Effector memory CD8-positive, alpha-beta T cell (primary cell): Measurements from ENCODE around the gene SCYL3.
"Not testable (repeated sequence)": the region's sequence is repeated elsewhere in the genome, so short reads cannot be mapped to it uniquely, and the experiment has no call there.

ENCODE experiments used
- ATAC-seq: fragments of 150-1000 bp; cut with Tn5 transposase; replicated peaks from 2 replicates; pipeline ENCODE4 v1.10.0; 2021; ENCODE audit warnings: mild to moderate bottlenecking, moderate library complexity
- DNase-seq, 3 experiments: peaks; one replicate each; pipeline ENCODE4 v3.0.0; 2021
- H3K27ac Mint-ChIP-seq, 2 donors: one replicate each; pipeline ENCODE4 v1.8.0; 2022; ENCODE audit warnings: mild to moderate bottlenecking in 2 of 2, mixed read lengths in 2 of 2, moderate library complexity in 2 of 2
- H3K27me3 Mint-ChIP-seq, 2 donors: one replicate each; pipeline ENCODE4 v1.8.0; 2022; ENCODE audit warnings: mixed read lengths in 2 of 2
- H3K36me3 Mint-ChIP-seq: one replicate; pipeline ENCODE4 v1.8.0; 2022; ENCODE audit warnings: mild to moderate bottlenecking, moderate library complexity, mixed read lengths; ENCODE audit not compliant: insufficient read depth
- H3K4me1 Mint-ChIP-seq, 2 donors: one replicate each; pipeline ENCODE4 v1.8.0; 2022; ENCODE audit warnings: low read depth in 2 of 2, mixed read lengths in 2 of 2
- H3K4me3 Mint-ChIP-seq, 2 donors: one replicate each; pipeline ENCODE4 v1.8.0; 2022; ENCODE audit warnings: mild to moderate bottlenecking in 2 of 2, mixed read lengths in 2 of 2, moderate library complexity in 2 of 2
- H3K9me3 Mint-ChIP-seq, 2 donors: one replicate each; pipeline ENCODE4 v1.8.0; 2022; ENCODE audit warnings: mixed read lengths in 2 of 2

The SCYL3 gene

GRCh38 chr1:169848456-169848855 lies 45.2 kb downstream of the SCYL3 start:
- Mint-ChIP-seq H3K27me3 (no peaks in the 10 kb centered on the region), H3K27ac (no peak overlapping the region), H3K36me3 (peaks cover 31% of the 10 kb centered on the region), H3K4me1 (no peaks in the 10 kb centered on the region), H3K4me3 (no peak overlapping the region), H3K9me3 (no peaks in the 10 kb centered on the region)
- no peak for ATAC-seq
- no peak for DNase-seq

- Mint-ChIP-seq H3K9me3 (peaks cover 2 to 5% of the 10 kb centered on the region in 2 donors), H3K27ac (no peak overlapping the region), H3K27me3 (no peaks in the 10 kb centered on the region), H3K36me3 (peaks cover 10% of the 10 kb centered on the region), H3K4me1 (no peaks in the 10 kb centered on the region), H3K4me3 (no peak overlapping the region)
- DNase-seq: no peak
- ATAC-seq: no peak
Observed at GRCh38 chr1:169844941-169845608, 48.6 kb downstream of the SCYL3 start.

DNA sequence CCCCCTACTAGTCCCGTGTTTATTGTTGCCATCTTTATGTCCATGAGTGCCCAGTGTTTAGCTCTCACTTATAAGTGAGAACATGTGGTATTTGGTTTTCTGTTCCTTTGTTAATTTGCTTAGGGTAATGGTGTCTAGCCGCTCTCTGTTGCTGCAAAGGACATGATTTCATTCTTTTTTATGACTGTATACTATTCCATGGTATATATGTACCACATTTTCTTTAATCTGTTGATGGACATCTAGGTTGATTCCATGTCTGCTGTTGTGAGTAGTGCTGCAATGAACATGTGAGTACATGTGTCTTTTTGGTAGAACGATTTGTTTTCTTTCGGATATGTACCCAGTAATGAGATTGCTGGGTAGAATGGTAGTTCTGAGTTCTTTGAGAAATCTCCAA lies 54.8 kb downstream of the SCYL3 start:
- H3K9me3 Mint-ChIP-seq: peaks cover 4 to 13% of the 10 kb centered on the region in 2 donors
- no peaks in the 10 kb centered on the region for H3K4me1 Mint-ChIP-seq
- DNase-seq (no peak), ATAC-seq (no peak)
- no peak overlapping the region for H3K27ac Mint-ChIP-seq
- no peaks in the 10 kb centered on the region for H3K27me3 Mint-ChIP-seq
- no peaks in the 10 kb centered on the region for H3K36me3 Mint-ChIP-seq
- H3K4me3 Mint-ChIP-seq: no peak overlapping the region

DNA sequence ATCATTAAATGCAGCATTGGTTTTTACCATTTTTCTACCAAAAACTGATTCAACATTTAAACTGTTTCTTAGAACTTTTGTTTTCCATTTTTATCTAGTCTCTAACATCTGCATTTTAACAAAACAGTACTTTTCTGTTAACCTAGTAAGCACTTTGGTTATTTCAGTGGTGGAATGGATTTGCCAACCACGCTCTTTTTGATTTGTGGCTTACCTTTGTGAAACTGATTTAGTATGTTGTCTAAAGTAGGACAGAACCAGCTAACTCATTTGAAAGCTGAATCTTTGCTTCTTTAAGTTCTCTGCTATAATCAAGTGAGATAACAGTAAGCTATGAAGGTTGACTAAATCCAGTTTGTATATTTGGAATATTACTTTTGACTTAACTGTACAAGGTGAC lies 57.5 kb downstream of the SCYL3 start:
- Mint-ChIP-seq H3K4me1 (no peaks in the 10 kb centered on the region), H3K27me3 (no peaks in the 10 kb centered on the region), H3K4me3 (no peak overlapping the region), H3K9me3 (peaks cover 4 to 13% of the 10 kb centered on the region in 2 donors), H3K27ac (no peak overlapping the region), H3K36me3 (no peaks in the 10 kb centered on the region)
- ATAC-seq (no peak), DNase-seq (no peak)

DNA sequence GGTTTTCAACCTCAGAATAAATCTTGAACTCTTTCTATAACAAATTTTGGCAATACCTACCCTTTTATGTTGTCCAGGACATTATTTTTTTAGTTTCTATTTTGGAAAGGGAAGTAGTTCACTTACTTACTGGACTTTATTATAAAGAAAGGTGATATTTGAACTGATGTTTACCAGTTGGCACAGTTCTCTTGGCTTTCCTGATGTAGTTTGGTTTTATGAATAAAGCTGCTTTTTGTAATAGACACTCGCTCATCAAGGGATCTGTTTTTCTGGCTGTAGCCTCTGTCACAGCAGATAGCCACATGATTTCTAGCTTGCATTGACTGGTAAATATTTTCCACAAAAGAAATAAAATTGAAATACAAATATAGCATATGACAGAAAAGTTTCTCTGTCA lies 58.0 kb downstream of the SCYL3 start:
- no peaks in the 10 kb centered on the region for H3K27me3 Mint-ChIP-seq
- DNase-seq (no peak), ATAC-seq (no peak)
- no peaks in the 10 kb centered on the region for H3K4me1 Mint-ChIP-seq
- peak overlapping the region in 1 of 2 donors; percentile 74 for H3K27ac Mint-ChIP-seq
- no peak overlapping the region for H3K4me3 Mint-ChIP-seq
- peaks cover 2 to 13% of the 10 kb centered on the region in 2 donors for H3K9me3 Mint-ChIP-seq
- H3K36me3 Mint-ChIP-seq: no peaks in the 10 kb centered on the region

GRCh38 chr1:169834869-169835268 lies 58.8 kb downstream of the SCYL3 start:
- H3K27ac Mint-ChIP-seq: no peak overlapping the region
- H3K36me3 Mint-ChIP-seq: no peaks in the 10 kb centered on the region
- H3K4me1 Mint-ChIP-seq: no peaks in the 10 kb centered on the region
- DNase-seq (no peak), ATAC-seq (no peak)
- no peaks in the 10 kb centered on the region for H3K27me3 Mint-ChIP-seq
- peaks cover 2 to 6% of the 10 kb centered on the region in 2 donors for H3K9me3 Mint-ChIP-seq
- no peak overlapping the region for H3K4me3 Mint-ChIP-seq

- Mint-ChIP-seq H3K9me3 (no peaks in the 10 kb centered on the region), H3K4me3 (no peak overlapping the region), H3K4me1 (no peaks in the 10 kb centered on the region), H3K27ac (no peak overlapping the region), H3K27me3 (no peaks in the 10 kb centered on the region), H3K36me3 (no peaks in the 10 kb centered on the region)
- no peak for DNase-seq
- ATAC-seq: no peak
Observed at GRCh38 chr1:169833179-169833901, 60.4 kb downstream of the SCYL3 start.

- Mint-ChIP-seq H3K4me1 (no peaks in the 10 kb centered on the region), H3K36me3 (no peaks in the 10 kb centered on the region), H3K9me3 (no peaks in the 10 kb centered on the region), H3K27me3 (no peaks in the 10 kb centered on the region), H3K27ac (no peak overlapping the region), H3K4me3 (no peak overlapping the region)
- ATAC-seq (no peak), DNase-seq (no peak)
Observed at GRCh38 chr1:169829671-169830070, 64.0 kb downstream of the SCYL3 start.

DNA sequence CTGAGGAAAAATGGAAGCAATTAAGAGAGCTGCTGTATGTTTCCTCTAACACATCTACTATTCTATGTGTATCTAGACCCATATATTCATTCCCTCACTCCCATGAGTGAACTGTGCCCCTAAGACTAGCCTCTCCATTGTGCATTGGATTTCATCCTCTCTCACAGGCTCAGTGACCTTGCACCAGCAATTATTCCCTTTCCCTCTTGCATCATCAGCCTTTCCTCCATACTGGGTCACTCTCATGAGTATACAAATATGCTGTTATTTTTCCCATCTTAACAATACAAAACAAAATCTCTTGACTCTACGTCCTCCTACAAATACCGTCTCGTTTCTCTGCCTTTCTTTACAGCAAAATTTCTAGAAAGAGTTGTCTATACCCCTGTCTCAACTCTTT lies 69.5 kb downstream of the SCYL3 start:
- Mint-ChIP-seq H3K36me3 (no peaks in the 10 kb centered on the region), H3K27ac (peak overlapping the region in 1 of 2 donors; percentile 14), H3K9me3 (no peaks in the 10 kb centered on the region), H3K4me1 (no peaks in the 10 kb centered on the region), H3K4me3 (no peak overlapping the region), H3K27me3 (no peaks in the 10 kb centered on the region)
- DNase-seq (no peak), ATAC-seq (no peak)

DNA sequence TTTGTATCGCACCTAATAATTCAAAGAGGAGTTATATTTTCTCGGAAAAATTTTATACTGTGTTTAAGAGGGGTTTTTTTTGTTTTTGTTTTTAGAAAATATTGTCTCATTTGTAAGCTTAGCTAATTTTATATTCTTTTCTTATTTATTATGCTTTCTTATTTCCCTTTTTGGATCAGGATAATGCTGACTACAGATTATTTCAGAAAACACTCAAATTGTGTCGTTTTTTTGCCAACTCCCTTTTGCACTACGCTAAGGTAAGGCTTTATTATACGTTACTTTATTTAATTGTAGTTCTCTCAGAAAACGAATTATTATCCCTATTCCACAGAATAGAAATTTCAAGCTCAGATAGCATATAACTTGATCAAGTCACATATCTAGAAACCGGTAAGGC lies 72.2 kb downstream of the SCYL3 start:
- DNase-seq: no peak
- no peaks in the 10 kb centered on the region for H3K36me3 Mint-ChIP-seq
- H3K9me3 Mint-ChIP-seq: no peaks in the 10 kb centered on the region
- no peak overlapping the region for H3K4me3 Mint-ChIP-seq
- H3K4me1 Mint-ChIP-seq: no peaks in the 10 kb centered on the region
- H3K27ac Mint-ChIP-seq: no peak overlapping the region
- H3K27me3 Mint-ChIP-seq: no peaks in the 10 kb centered on the region
- no peak for ATAC-seq

DNA sequence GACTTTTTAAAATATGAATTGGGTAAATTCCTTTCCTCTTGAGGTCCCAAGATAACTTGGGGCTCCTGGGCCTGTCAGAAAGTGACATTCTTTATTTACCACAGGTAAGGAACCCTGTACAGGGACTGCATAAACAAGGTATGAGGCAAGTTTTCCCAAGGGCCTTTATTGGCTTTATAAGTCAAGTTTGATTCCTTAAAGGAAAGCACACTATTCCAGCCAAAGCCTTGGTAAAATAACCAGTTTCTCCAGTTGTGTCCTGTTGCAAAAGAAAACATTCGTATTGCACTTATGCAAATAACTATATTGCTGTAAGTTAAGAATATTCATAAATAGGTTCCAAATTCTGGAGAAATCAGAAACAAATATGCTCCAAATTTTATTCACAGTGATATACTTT lies 77.1 kb downstream of the SCYL3 start:
- peaks cover 7% of the 10 kb centered on the region for H3K36me3 Mint-ChIP-seq
- no peak overlapping the region for H3K27ac Mint-ChIP-seq
- H3K9me3 Mint-ChIP-seq: no peaks in the 10 kb centered on the region
- DNase-seq (no peak), ATAC-seq (no peak)
- H3K4me1 Mint-ChIP-seq: peaks cover 2 to 4% of the 10 kb centered on the region in 2 donors
- no peaks in the 10 kb centered on the region for H3K27me3 Mint-ChIP-seq
- no peak overlapping the region for H3K4me3 Mint-ChIP-seq

GRCh38 chr1:169814265-169814664 lies 79.4 kb downstream of the SCYL3 start:
- H3K27ac Mint-ChIP-seq: no peak overlapping the region
- no peaks in the 10 kb centered on the region for H3K9me3 Mint-ChIP-seq

GRCh38 chr1:169812131-169812530 lies 81.6 kb downstream of the SCYL3 start:
- no peaks in the 10 kb centered on the region for H3K27me3 Mint-ChIP-seq
- no peaks in the 10 kb centered on the region for H3K9me3 Mint-ChIP-seq
- no peak for DNase-seq
- H3K36me3 Mint-ChIP-seq: peaks cover 7% of the 10 kb centered on the region
- no peak for ATAC-seq
- no peak overlapping the region for H3K4me3 Mint-ChIP-seq
- H3K4me1 Mint-ChIP-seq: peaks cover 2 to 4% of the 10 kb centered on the region in 2 donors
- no peak overlapping the region for H3K27ac Mint-ChIP-seq

More at GRCh38 chr1:169814265-169814664, 79.4 kb downstream of the SCYL3 start:
- peaks cover 2 to 4% of the 10 kb centered on the region in 2 donors for H3K4me1 Mint-ChIP-seq
- H3K4me3 Mint-ChIP-seq: no peak overlapping the region
- H3K27me3 Mint-ChIP-seq: no peaks in the 10 kb centered on the region
- peaks cover 7% of the 10 kb centered on the region for H3K36me3 Mint-ChIP-seq
- ATAC-seq (peak; percentile 46), DNase-seq (no peak)

- not testable (repeated sequence) for H3K9me3 Mint-ChIP-seq, DNase-seq, ATAC-seq, H3K27me3 Mint-ChIP-seq, H3K36me3 Mint-ChIP-seq, H3K4me1 Mint-ChIP-seq, H3K4me3 Mint-ChIP-seq, H3K27ac Mint-ChIP-seq
Observed at GRCh38 chr1:169811418-169812035, 82.2 kb downstream of the SCYL3 start.
